ENCODE measurements around the gene TTC38.
"Not testable (repeated sequence)": the region's sequence is repeated elsewhere in the genome, so short reads cannot be mapped to it uniquely, and the experiment has no call there.

Gene TTC38

GRCh38 chr22:46296257-46297150 is 28.7 kb downstream of the TTC38 start, which contains the start of gene GTSE1:
Gene GTSE1, plus strand, starts transcription at chr22:46296870. Its CDS starts 531 bp downstream, at chr22:46297401.
- peak; percentile 97 for DNase-seq (ENCODE audit: low spot score)

GRCh38 chr22:46297151-46297812 is 29.5 kb downstream of the TTC38 start:
- DNase-seq (ENCODE audit: low spot score), result peak; percentile 35

- no peak for DNase-seq (ENCODE audit: low spot score)
Observed at GRCh38 chr22:46299101-46299500, 31.3 kb downstream of the TTC38 start.

- no peak for DNase-seq (ENCODE audit: low spot score)
Observed at GRCh38 chr22:46300491-46300890, 32.7 kb downstream of the TTC38 start.

GRCh38 chr22:46303347-46303965 is 35.6 kb downstream of the TTC38 start:
- no peak for DNase-seq (ENCODE audit: low spot score)

- DNase-seq (ENCODE audit: low spot score), result no peak
Observed at GRCh38 chr22:46308283-46308988, 40.6 kb downstream of the TTC38 start.

- no peak for DNase-seq (ENCODE audit: low spot score)
Observed at GRCh38 chr22:46309526-46310085, 41.8 kb downstream of the TTC38 start.

- DNase-seq (ENCODE audit: low spot score), result no peak
Observed at GRCh38 chr22:46312056-46312455, 44.2 kb downstream of the TTC38 start.

- not testable (repeated sequence) for DNase-seq (ENCODE audit: low spot score)
Observed at GRCh38 chr22:46312848-46313247, 45.0 kb downstream of the TTC38 start.

- DNase-seq (ENCODE audit: low spot score), result no peak
Observed at GRCh38 chr22:46315976-46316375, 48.2 kb downstream of the TTC38 start.

GRCh38 chr22:46317646-46318045 is 49.8 kb downstream of the TTC38 start:
- DNase-seq (ENCODE audit: low spot score), result no peak

- no peak for DNase-seq (ENCODE audit: low spot score)
Observed at GRCh38 chr22:46318576-46318975, 50.8 kb downstream of the TTC38 start.

- DNase-seq (ENCODE audit: low spot score), result no peak
Observed at GRCh38 chr22:46319319-46319718, 51.5 kb downstream of the TTC38 start.

GRCh38 chr22:46320166-46320710 is 52.4 kb downstream of the TTC38 start:
- no peak for DNase-seq (ENCODE audit: low spot score)

GRCh38 chr22:46320716-46321386 is 53.0 kb downstream of the TTC38 start:
- no peak for DNase-seq (ENCODE audit: low spot score)

- no peak for DNase-seq (ENCODE audit: low spot score)
Observed at GRCh38 chr22:46322711-46323110, 54.9 kb downstream of the TTC38 start.

GRCh38 chr22:46323162-46323561 is 55.4 kb downstream of the TTC38 start:
- no peak for DNase-seq (ENCODE audit: low spot score)

- DNase-seq (ENCODE audit: low spot score), result no peak
Observed at GRCh38 chr22:46326066-46326680, 58.4 kb downstream of the TTC38 start.

- DNase-seq (ENCODE audit: low spot score), result no peak
Observed at GRCh38 chr22:46327691-46328465, 60.1 kb downstream of the TTC38 start.

- no peak for DNase-seq (ENCODE audit: low spot score)
Observed at GRCh38 chr22:46328797-46329196, 61.0 kb downstream of the TTC38 start.

Measured in HuH-7.5 (cell line).